Raji (cell line): ENCODE measurements around the gene HTR7.

Experiments
- POLR2A ChIP-seq: IDR thresholded peaks from 2 replicates; pipeline ENCODE4 v1.6.1; 2011; ENCODE audit warnings: low read depth, low read length, control low read depth; ENCODE audit not compliant: insufficient read depth

Gene HTR7

GRCh38 chr10:90857635-90858460, at the start of gene HTR7:
Gene HTR7, minus strand, starts transcription at chr10:90858039. Its CDS starts 368 bp downstream, at chr10:90857671.
- TF ChIP-seq POLR2A, result no peak

- no peak for TF ChIP-seq POLR2A
These were observed 48.8 kb upstream of the HTR7 start for GRCh38 chr10:90906596-90906995.

DNA sequence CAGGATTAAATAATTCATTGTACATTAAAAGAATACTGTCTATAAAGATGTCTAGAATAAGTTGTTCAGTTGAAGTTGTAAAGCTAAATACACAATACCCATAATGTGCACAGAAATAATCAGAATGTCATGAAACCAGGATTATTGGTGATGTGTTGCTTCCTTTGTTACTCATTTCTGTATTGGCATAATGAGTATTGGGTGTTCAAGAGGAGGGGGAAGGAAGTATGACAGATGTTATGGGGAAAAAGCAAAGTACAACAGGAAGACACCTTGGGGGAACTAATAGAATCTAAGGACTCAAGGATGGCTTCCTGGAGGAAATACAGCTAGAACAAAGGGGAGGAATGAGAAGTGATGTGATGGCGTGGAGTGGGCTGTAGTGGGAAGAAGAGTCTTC, 48.1 kb upstream of the HTR7 start:
- TF ChIP-seq POLR2A, result no peak

DNA sequence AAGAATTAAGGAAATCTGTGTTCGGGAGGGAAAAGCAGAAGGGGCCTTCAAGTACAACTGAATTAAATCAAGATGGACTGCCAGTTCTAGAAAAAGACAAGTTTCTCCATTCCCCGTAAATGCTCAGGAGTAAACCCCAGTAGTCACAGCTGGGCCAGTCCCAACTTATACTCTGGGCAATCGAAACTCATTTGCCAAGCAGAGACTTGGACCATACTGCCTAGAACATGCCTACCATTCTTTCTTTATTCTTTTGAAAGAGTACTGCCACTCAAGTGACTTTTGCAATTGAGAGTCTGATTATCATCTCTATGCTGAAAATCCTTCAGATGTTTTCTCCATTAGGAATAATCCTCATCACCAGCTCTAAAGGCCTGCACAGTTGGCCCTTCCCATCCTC, 35.4 kb upstream of the HTR7 start:
- TF ChIP-seq POLR2A, result no peak

GRCh38 chr10:90890347-90890746, 32.5 kb upstream of the HTR7 start:
- TF ChIP-seq POLR2A, result no peak

GRCh38 chr10:90889636-90890035, 31.8 kb upstream of the HTR7 start:
- TF ChIP-seq POLR2A, result no peak

DNA sequence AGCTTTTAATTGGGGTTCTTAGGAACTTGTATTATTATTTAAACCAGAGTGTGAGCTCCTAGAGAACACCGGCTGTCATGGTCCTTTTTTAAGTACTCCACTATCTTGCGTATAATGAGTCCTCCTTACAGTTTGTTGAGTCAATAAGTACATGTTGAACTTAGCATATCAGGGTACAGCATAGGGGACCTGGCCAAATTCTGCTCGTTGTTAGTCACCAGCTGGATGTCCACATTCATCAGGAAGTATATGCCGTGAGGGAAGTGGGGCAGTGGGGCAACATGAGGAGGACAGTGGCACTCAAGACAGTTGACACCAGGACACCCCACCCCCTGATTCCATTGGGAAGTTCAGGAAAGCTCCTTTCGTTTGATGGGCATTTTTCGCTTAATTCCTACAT, 30.5 kb upstream of the HTR7 start:
- TF ChIP-seq POLR2A, result no peak

DNA sequence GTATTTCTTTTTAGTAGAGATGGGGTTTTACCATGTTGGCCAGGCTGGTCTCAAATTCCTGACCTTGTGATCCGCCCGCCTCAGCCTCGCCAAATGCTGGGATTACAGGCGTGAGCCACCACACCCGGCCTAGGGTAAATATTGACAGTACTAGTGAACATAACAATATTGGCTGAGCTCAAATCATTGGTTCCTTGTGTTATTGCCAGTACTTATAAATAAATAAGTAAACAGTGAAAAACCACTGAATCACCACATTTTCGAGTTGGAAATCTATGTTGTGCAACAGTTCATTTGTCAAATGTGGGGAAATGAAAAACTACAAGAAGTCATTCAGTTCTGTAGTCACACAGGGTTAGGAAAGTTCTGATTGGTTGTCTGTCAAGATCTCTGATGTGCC, 29.7 kb upstream of the HTR7 start:
- no peak for TF ChIP-seq POLR2A

DNA sequence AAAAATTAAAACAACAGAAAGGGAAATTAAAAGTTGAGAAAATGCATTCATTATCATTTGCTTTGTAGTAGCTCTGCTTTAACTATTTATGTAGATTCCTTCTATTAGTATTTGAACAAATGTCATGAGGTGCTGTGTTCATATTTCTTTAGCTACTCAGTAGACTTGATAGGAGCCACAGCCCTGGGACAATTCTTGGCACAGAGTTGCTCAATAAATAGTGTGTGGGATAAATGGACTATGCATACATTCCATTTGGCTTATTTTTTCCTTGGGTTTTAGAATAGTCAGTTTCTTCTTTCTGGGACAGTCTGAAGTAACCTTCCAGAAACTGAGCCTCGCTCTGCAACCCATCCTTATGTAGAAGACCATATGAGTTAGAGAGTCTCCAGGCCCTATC, 27.3 kb upstream of the HTR7 start:
- no peak for TF ChIP-seq POLR2A

- no peak for TF ChIP-seq POLR2A
These were observed 26.6 kb upstream of the HTR7 start for GRCh38 chr10:90884431-90884830.

GRCh38 chr10:90879062-90879461, 21.2 kb upstream of the HTR7 start:
- no peak for TF ChIP-seq POLR2A

DNA sequence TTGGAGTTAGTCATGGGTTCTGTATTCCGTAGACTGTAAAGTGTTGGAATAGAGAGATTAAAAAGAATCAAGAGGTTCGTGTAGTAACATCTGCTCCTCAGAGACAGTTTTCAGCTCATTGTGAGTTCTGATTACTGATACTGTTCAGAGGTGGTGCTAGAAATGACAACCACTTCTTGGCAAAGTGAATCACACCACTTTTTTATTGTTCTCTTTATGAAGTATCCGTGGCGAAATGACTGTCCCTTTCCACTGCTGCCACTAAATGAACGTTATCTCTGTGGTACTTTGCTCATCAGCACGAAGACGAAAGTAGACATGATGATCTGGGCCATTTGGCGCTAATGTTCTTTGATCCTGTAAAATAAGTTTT, 14.8 kb upstream of the HTR7 start:
- TF ChIP-seq POLR2A, result no peak

DNA sequence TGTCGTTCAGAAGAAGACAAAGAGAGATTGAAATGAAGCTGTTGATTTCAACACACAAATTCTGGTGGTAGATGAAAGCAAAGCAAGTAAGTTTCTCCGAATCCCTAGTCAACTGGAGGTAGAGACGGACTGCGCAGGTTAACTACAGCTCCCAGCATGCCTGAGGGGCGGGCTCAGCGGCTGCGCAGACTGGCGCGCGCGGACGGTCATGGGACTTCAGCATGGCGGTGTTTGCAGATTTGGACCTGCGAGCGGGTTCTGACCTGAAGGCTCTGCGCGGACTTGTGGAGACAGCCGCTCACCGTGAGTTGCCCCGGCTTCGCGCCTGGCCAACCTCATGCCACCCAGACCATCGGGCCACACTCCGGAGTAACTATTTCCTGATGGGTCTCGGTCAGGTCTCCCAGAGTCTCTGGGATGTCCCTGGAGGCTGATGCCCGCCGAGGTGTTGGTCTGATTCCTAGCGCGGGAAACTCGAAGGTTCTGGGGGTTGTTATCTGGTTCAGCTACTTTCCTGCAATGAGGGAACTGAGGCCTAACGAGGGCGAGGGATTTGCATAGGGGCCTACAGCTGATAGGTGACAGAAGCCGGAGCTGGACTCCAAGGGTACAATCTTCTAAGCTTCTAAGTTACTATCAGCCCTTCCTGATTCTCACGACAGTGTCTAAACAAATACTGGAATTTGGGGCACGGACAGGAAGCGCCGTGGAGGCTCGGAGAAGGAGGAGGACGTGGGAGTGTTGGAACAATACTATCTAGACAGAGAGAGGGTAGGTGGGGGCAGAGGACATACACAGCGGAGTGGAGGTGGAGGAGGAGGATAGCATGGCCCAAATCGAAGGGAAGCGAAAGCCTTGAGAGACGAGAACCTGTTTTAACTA, 14.2 kb upstream of the HTR7 start, which contains the start of gene RPP30:
TSS of gene RPP30 (plus strand) at position 209 of the 882 bp plus-strand sequence. CDS start at position 222, 13 bp downstream.
- TF ChIP-seq POLR2A, result peak; percentile 84

- no peak for TF ChIP-seq POLR2A
These were observed 13.5 kb upstream of the HTR7 start for GRCh38 chr10:90871279-90871765.

DNA sequence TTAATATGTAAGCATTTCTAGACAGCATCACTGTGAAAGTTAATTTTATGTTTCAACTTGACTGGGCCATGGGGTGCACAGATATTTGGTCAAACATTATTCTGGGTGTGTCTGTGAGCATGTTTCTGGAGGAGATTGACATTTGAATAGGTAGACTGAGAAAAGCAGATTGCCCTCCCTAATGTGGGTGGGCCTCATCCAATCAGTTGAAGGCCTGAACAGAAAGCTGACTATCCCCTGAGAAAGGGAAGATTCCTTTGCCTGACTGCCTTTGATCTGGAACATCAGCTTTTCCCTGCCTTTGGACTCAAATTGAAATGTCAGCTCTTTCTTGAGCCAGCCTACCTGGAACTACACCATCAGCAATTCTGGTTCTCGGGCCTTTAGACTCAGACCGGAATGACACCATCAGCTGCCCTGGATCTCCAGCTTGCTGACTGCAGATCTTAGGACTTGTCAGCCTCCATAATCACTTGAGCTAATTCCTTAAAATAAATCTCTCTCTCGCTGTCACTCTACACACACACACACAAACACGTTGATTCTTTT, 8.3 kb upstream of the HTR7 start:
- TF ChIP-seq POLR2A, result no peak
